Sigmoid colon (tissue), 4 donors: ENCODE results near the gene SCAPER.

Source experiments
- CTCF ChIP-seq, 4 experiments: fragments of 450-650 bp in 3 of 4; fragments of 200-600 bp in 1 of 4; IDR thresholded peaks; one replicate each; pipeline ENCODE4 v1.5.1; 2016 to 2019; ENCODE audit warnings: antibody characterized with exemption in 4 of 4, mild to moderate bottlenecking in 3 of 4, moderate library complexity in 2 of 4
- POLR2A ChIP-seq, 2 donors: fragments of 450-650 bp; IDR thresholded peaks; one replicate each; pipeline ENCODE4 v1.6.1; 2016; ENCODE audit warnings: antibody characterized with exemption in 2 of 2, mild to moderate bottlenecking in 2 of 2, moderate library complexity in 2 of 2
- POLR2AphosphoS5 ChIP-seq, 4 donors: sonication (generic); formaldehyde crosslinking; IDR thresholded peaks; one replicate each; pipeline ENCODE4 v1.6.1; 2017; ENCODE audit warnings: antibody characterized with exemption in 4 of 4

- TF ChIP-seq CTCF (IDR thresholded peaks at IDR 0.05) (no peak), POLR2A (IDR thresholded peaks at IDR 0.05) (no peak), POLR2AphosphoS5 (IDR thresholded peaks at IDR 0.05) (no peak)
These were observed 278.5 kb downstream of the SCAPER start for GRCh38 chr15:76626611-76627010.
